ENCODE results near the gene ARNT2. TPM values are rescaled to one million over a fixed set of nuclear protein-coding genes. Genes with fewer than 3 reads are reported as not detected.

ARNT2 gene
- 14.2 to 18.2 TPM (median 17.2 TPM) in 5 replicates for total RNA-seq (2022; extraction: Qiagen RNA extraction)

DNA sequence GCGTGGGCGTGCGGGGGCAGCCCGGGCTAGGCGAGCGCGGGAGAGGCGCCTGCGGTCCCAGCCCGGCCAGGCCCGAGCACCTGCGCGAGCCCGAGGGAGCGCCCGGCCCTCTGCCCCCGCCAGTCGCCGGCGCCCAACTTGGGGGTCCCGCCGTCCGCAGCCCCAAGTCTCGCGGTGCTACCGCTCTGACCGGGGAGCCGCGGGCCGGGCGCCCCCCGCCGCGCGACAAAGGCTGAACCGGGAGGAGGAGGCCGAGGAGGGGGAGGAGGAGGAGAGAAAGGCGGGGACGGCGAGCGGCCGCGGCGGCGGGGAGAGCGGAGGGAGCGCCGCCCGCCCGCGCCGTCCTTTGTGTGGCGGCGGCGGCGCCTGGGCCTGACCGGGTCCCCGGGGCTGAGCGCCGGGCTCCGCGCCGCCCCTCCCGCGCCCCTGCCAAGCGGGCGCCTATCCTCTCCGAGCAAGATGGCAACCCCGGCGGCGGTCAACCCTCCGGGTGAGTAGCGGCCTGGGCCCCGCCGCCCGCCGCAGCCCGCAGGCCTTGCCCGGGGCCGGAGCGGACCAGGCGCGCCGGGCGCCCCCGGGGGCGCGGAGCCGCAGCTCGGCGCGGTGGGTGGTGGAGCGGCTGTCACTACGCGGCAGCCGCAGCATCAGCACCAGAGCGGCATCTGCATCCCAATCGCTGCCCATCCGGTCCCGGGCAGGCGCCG lies at the start of gene ARNT2:
TSS of gene ARNT2 (plus strand) at position 326 of the 704 bp plus-strand sequence. CDS start at position 460, 134 bp downstream.

Other genes starting within 250 kb of the ARNT2 start
- not detected in 5 replicates for gene CTXND1, start 152.2 kb upstream of the ARNT2 start, total RNA-seq (2022; extraction: Qiagen RNA extraction)